ENCODE results near the gene ROM1. TPM values are rescaled to one million over a fixed set of nuclear protein-coding genes. Genes with fewer than 3 reads are reported as not detected.
"Not testable (repeated sequence)": the region's sequence is repeated elsewhere in the genome, so short reads cannot be mapped to it uniquely, and the experiment has no call there.

Gene ROM1
- total RNA-seq, 4 donors from 2014 or later, result 0.80 to 4.9 (median 2.3) TPM

DNA sequence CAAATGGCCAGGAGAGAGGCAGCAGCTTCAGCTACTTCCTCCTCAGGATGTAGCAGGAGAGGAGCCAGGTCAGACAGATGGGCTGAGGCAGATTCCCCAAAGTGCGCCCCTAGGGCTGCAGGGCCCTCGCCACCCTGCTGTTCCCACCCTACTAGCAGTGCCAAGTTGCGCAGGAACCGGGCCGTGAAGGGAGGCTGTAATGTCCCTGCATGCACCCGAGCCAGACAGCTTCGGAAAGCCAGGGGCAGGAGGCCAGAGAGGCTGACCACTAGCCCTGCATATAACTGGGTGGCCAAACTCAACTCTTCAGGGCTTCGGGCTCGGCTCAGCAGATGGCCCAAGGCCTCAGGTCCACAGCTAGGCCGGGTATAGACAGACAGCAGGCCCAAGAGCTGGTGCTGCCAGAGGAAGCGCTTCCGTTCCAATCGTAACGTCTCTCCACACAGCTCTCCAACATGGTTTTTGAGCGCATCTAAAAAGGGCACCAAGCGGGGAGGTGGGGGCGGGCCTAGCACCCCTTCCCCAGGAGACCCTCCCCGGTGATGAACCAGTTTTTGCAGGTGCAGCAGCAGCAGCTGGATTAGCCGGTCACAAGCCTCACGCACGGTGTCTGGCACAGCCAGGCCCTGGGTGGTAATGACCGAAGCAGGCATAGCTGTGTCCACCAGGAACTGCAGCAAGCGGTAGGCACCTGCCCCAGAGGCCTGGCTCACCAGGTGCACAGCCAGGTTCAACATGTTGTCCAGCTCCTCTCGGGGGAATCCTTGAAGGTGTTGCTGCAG is 35.3 kb downstream of the ROM1 start:
- H3K9me3 ChIP-seq, result no peaks in the 10 kb centered on the region
- no peaks in the 10 kb centered on the region for H3K27me3 ChIP-seq
- no peak overlapping the region for H3K27ac ChIP-seq
- H3K36me3 ChIP-seq, result peaks cover 35% of the 10 kb centered on the region
- H3K4me1 ChIP-seq, result peaks cover 40% of the 10 kb centered on the region
- no peak for DNase-seq (ENCODE audit: low spot score in 2 of 2)
- no peak overlapping the region for H3K4me3 ChIP-seq
- 89% methylated on average over 14 of the region's 24 CpGs for WGBS
- TF ChIP-seq POLR2A (IDR thresholded peaks at IDR 0.05) (no peak), EP300 (IDR thresholded peaks at IDR 0.05) (no peak), POLR2AphosphoS5 (IDR thresholded peaks at IDR 0.05) (no peak)
- TF ChIP-seq, protein P1, sequence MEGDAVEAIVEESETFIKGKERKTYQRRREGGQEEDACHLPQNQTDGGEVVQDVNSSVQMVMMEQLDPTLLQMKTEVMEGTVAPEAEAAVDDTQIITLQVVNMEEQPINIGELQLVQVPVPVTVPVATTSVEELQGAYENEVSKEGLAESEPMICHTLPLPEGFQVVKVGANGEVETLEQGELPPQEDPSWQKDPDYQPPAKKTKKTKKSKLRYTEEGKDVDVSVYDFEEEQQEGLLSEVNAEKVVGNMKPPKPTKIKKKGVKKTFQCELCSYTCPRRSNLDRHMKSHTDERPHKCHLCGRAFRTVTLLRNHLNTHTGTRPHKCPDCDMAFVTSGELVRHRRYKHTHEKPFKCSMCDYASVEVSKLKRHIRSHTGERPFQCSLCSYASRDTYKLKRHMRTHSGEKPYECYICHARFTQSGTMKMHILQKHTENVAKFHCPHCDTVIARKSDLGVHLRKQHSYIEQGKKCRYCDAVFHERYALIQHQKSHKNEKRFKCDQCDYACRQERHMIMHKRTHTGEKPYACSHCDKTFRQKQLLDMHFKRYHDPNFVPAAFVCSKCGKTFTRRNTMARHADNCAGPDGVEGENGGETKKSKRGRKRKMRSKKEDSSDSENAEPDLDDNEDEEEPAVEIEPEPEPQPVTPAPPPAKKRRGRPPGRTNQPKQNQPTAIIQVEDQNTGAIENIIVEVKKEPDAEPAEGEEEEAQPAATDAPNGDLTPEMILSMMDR (IDR thresholded peaks at IDR 0.05), result no peak

DNA sequence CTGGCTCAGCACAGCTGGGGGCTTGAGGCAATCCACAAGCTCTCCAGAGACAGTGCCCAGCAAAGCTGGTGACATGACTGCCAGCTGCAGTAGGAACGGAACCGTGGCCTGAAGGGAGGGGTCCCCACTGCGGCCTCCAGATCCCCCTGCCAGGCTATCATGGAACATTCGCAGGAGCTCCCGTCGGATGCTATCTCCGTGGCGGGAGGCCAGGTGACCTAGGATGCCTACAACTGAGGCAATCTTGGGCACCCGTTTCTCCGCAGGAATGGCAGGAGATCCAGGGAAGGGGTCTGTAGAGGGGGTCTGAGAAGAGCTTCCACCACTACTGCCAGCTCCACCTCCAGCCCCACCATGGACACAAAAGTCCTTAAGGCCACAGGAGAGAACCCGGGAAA is 35.9 kb downstream of the ROM1 start:
- Histone ChIP-seq H3K27me3 (no peaks in the 10 kb centered on the region), H3K4me3 (no peak overlapping the region), H3K36me3 (peaks cover 29% of the 10 kb centered on the region), H3K27ac (no peak overlapping the region), H3K4me1 (peaks cover 43% of the 10 kb centered on the region), H3K9me3 (no peaks in the 10 kb centered on the region)
- 92% methylated on average over 11 of the region's 11 CpGs for WGBS
- no peak for DNase-seq (ENCODE audit: low spot score in 2 of 2)
- TF ChIP-seq POLR2AphosphoS5 (IDR thresholded peaks at IDR 0.05), result no peak
- TF ChIP-seq EP300 (IDR thresholded peaks at IDR 0.05), result no peak
- TF ChIP-seq POLR2A (IDR thresholded peaks at IDR 0.05), result no peak
- TF ChIP-seq, protein P1 (IDR thresholded peaks at IDR 0.05), result no peak

DNA sequence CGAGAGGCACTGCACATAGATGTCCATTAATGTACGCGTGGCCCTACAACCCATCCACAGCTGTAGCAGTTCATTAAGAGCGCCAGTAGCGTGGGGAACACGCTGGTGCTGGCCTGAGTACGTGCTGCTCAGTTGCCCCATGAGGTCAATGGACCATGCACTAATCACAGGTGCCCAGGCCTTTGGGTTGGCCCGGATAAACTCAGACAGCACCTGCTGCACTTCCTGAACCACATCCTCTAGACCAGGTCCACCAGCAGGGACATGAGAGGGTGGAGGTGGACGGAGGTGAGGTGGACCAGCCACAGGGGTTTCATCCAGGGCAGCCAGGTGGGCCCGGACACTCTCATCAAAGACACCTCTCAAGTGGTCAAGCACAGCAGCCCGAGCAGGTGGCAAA is 36.4 kb downstream of the ROM1 start:
- no peaks in the 10 kb centered on the region for H3K27me3 ChIP-seq
- no peak for DNase-seq (ENCODE audit: low spot score in 2 of 2)
- 94% methylated on average over 11 of the region's 11 CpGs for WGBS
- H3K9me3 ChIP-seq, result no peaks in the 10 kb centered on the region
- peaks cover 25% of the 10 kb centered on the region for H3K36me3 ChIP-seq
- H3K4me1 ChIP-seq, result peaks cover 40% of the 10 kb centered on the region
- H3K4me3 ChIP-seq, result no peak overlapping the region
- TF ChIP-seq EP300 (IDR thresholded peaks at IDR 0.05), result no peak
- no peak for TF ChIP-seq POLR2AphosphoS5 (IDR thresholded peaks at IDR 0.05)
- no peak for TF ChIP-seq POLR2A (IDR thresholded peaks at IDR 0.05)
- TF ChIP-seq, protein P1 (IDR thresholded peaks at IDR 0.05), result no peak
- no peak overlapping the region for H3K27ac ChIP-seq

DNA sequence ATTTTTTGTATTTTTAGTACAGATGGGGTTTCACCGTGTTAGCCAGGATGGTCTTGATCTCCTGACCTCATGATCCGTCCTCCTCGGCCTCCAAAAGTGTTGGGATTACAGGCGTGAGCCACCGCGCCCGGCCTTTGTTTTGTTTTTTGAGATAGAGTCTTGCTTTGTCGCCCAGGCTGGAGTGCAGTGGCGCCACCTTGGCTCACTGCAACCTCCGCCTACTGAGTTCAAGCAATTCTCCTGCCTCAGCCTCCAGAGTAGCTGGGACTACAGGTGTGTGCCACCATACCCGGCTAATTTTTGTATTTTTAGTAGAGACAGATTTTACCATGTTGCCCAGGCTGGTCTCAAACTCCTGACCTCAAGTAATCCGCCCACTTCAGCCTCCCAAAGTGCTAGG is 37.2 kb downstream of the ROM1 start:
- not testable (repeated sequence) for DNase-seq (ENCODE audit: low spot score in 2 of 2); H3K27me3 ChIP-seq; H3K27ac ChIP-seq; H3K9me3 ChIP-seq; H3K4me3 ChIP-seq
- Histone ChIP-seq H3K36me3 (peaks cover 24% of the 10 kb centered on the region), H3K4me1 (peaks cover 32% of the 10 kb centered on the region)
- 96% methylated on average over 12 of the region's 12 CpGs for WGBS

DNA sequence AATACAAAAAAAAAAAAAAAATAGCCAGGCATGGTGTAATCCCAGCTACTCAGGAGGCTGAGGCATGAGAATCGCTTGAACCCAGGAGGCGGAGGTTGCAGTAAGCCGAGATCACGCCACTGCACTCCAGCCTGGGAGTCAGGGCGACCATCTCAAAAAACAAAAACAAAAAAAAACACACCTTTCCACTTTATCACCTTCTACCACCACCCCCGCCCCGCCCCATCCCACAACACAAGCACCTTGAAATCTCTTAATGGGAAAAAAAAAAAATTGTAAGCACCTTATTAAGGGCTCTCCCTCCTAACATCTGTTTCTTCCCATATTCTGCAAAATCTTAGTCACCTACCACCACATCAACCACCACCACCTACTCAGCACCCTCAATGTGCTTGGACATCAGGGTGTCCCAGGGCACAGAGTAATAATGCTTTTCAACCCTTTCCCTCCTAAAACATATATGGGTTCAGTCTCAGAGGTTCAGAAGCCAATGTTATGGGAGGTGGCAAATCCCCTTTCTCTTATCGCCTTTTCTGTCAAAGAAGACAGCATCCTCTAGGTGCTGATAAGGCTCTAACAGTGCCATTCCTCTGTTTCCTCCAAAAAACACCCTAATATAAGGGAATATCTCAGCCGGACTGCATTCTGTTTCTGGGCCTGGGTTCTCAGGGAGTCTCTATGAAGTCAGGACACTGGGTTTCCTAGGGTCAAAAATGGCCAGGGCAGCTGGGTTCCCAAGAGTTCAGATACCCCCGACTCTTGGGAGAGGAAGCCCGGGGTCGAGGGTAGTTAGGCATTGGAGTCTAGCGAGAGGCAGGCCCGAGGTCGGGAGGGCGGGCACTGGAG is 39.3 kb downstream of the ROM1 start:
- no peaks in the 10 kb centered on the region for H3K9me3 ChIP-seq

More for the DNA sequence above, 39.3 kb downstream of the ROM1 start:
- H3K36me3 ChIP-seq, result peaks cover 24% of the 10 kb centered on the region
- peaks cover 19% of the 10 kb centered on the region for H3K4me1 ChIP-seq
- WGBS, result 31% methylated on average over 15 of the region's 16 CpGs
- peak overlapping the region; percentile 72 for H3K4me3 ChIP-seq
- no peak for TF ChIP-seq POLR2AphosphoS5 (IDR thresholded peaks at IDR 0.05)
- TF ChIP-seq, protein P1 (IDR thresholded peaks at IDR 0.05), result no peak
- no peak for TF ChIP-seq POLR2A (IDR thresholded peaks at IDR 0.05)
- TF ChIP-seq EP300 (IDR thresholded peaks at IDR 0.05), result no peak
- no peak for DNase-seq (ENCODE audit: low spot score in 2 of 2)
- H3K27ac ChIP-seq, result peak overlapping the region; percentile 90
- H3K27me3 ChIP-seq, result no peaks in the 10 kb centered on the region

All from suprapubic skin (tissue), 4 donors.